T-cell (primary cell): ENCODE results near the gene ZNF200. TPM values are rescaled to one million over a fixed set of nuclear protein-coding genes. Genes with fewer than 3 reads are reported as not detected.
"Not testable (repeated sequence)": the region's sequence is repeated elsewhere in the genome, so short reads cannot be mapped to it uniquely, and the experiment has no call there.

Experiments used
- ATAC-seq, 4 experiments: fragments of 200-7000 bp in 3 of 4; fragments of 150-1000 bp in 1 of 4; cut with Tn5 transposase; replicated peaks in 1 of 4; 1 replicate in 3 of 4; 2 replicates in 1 of 4; pipeline ENCODE4 v1.10.0; 2021; ENCODE audit warnings: moderate library complexity in 3 of 4, mild to moderate bottlenecking in 2 of 4, moderate number of reproducible peaks in 1 of 4
- CTCF ChIA-PET, 2 donors: fragments of 300-600 bp; sonication (Branson Sonifier 250); formaldehyde crosslinking; loops; one replicate each; lab custom pipeline; 2022; ENCODE audit warnings: antibody characterized with exemption in 2 of 2; lab: Charles Lee
- POLR2A ChIA-PET, 2 donors: fragments of 300-600 bp; sonication (Branson Sonifier 250); formaldehyde crosslinking; loops; one replicate each; lab custom pipeline; 2022; ENCODE audit warnings: antibody characterized with exemption in 2 of 2; lab: Charles Lee
- DNase-seq, 35 experiments: peaks; one replicate each; pipeline versions ENCODE4 v3.0.0 to v3.0.0-alpha.2; 2013 to 2023
- H3K27ac ChIP-seq: one replicate; pipeline ENCODE4 v1.5.1; 2013; ENCODE audit warnings: low read length
- H3K27me3 ChIP-seq, 2 experiments: replicated peaks in 1 of 2; 1 replicate in 1 of 2; 2 replicates in 1 of 2; pipeline versions ENCODE4 v1.6.1 to v1.7.0; 2013; ENCODE audit warnings: low read length in 1 of 2, mixed read lengths in 1 of 2; ENCODE audit not compliant: control insufficient read depth in 2 of 2, insufficient read depth in 2 of 2; ENCODE audit errors: extremely low read depth in 1 of 2
- H3K36me3 ChIP-seq, 2 donors: 1 replicate in 1 of 2; 2 replicates in 1 of 2; pipeline versions ENCODE4 v1.6.1 to v1.7.0; 2013; ENCODE audit warnings: low read length in 1 of 2; ENCODE audit not compliant: control insufficient read depth in 2 of 2, insufficient read depth in 1 of 2; ENCODE audit errors: extremely low read depth in 1 of 2
- H3K4me1 ChIP-seq, 2 experiments: 1 replicate in 1 of 2; 2 replicates in 1 of 2; pipeline versions ENCODE4 v1.6.1 to v1.7.0; 2013; ENCODE audit warnings: low read length in 2 of 2, mixed read lengths in 1 of 2; ENCODE audit not compliant: insufficient read depth in 2 of 2, control insufficient read depth in 1 of 2; ENCODE audit errors: extremely low read depth in 1 of 2
- H3K4me3 ChIP-seq, 2 donors: 1 replicate in 1 of 2; 2 replicates in 1 of 2; pipeline versions ENCODE4 v1.5.1 to v1.7.0; 2013; ENCODE audit warnings: mild to moderate bottlenecking in 2 of 2, low read length in 1 of 2, moderate library complexity in 1 of 2; ENCODE audit not compliant: control insufficient read depth in 1 of 2; ENCODE audit errors: extremely low read depth in 1 of 2
- H3K9me3 ChIP-seq: 2 replicates; pipeline ENCODE4 v1.7.0; 2013
- H3K27ac Mint-ChIP-seq, 2 donors: one replicate each; pipeline ENCODE4 v1.8.0; 2020 to 2021; ENCODE audit warnings: mild to moderate bottlenecking in 2 of 2, mixed read lengths in 2 of 2
- H3K27me3 Mint-ChIP-seq, 2 donors: one replicate each; pipeline ENCODE4 v1.8.0; 2021 to 2022; ENCODE audit warnings: mixed read lengths in 2 of 2
- H3K36me3 Mint-ChIP-seq: one replicate; pipeline ENCODE4 v1.8.0; 2021; ENCODE audit warnings: mixed read lengths
- H3K4me1 Mint-ChIP-seq, 3 donors: one replicate each; pipeline ENCODE4 v1.8.0; 2020 to 2022; ENCODE audit warnings: mixed read lengths in 3 of 3, mild to moderate bottlenecking in 1 of 3
- H3K4me3 Mint-ChIP-seq, 3 donors: one replicate each; pipeline ENCODE4 v1.8.0; 2020 to 2022; ENCODE audit warnings: mild to moderate bottlenecking in 3 of 3, mixed read lengths in 3 of 3, moderate library complexity in 3 of 3
- H3K9me3 Mint-ChIP-seq, 3 donors: one replicate each; pipeline ENCODE4 v1.8.0; 2020 to 2022; ENCODE audit warnings: mixed read lengths in 3 of 3
- WGBS: methylation state at CpG from one replicate; pipeline ENCODE4 v1.1.5; 2013; ENCODE audit warnings: missing lambda C conversion rate; ENCODE audit not compliant: insufficient coverage; 5-methylcytosine and 5-hydroxymethylcytosine counted together
- total RNA-seq, 35 experiments: library from RNA in 6 of 35; stranded (reverse) in 6 of 35; fragments of 120-200 nt in 1 of 35; gene quantifications; one replicate each; pipeline versions ENCODE4 v1.2.1 to v1.2.4 and lab custom pipeline; 2013 to 2026

Gene ZNF200
- total RNA-seq, 5 donors from 2014 or later (not counting 1 experiment from before 2014, with no cell fraction given) = 7.6 to 21.3 (median 20.1) TPM

DNA sequence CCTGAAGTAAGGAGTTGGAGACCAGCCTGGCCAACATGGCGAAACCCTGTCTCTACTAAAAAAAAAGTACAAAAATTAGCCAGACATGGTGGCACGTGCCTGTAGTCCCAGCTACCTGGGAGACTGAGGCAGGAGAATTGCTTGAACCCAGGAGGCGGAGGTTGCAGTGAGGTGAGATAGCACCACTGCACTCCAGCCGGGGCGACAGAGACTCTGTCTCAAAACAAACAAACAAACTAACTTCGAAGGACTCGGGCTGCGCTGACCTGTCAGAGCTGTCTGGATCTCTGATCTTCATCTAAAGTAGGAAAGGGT is 52.7 kb downstream of the ZNF200 start:
- peaks cover 20 to 44% (median 28%) of the 10 kb centered on the region in 3 donors for H3K4me1 Mint-ChIP-seq
- H3K36me3 ChIP-seq, H3K4me3 ChIP-seq, H3K9me3 ChIP-seq, H3K27ac ChIP-seq, H3K9me3 Mint-ChIP-seq, ATAC-seq, POLR2A ChIA-PET, H3K36me3 Mint-ChIP-seq, DNase-seq: not testable (repeated sequence)
- peaks cover 72 to 84% of the 10 kb centered on the region in 2 donors for H3K27me3 Mint-ChIP-seq
- peak overlapping the region; percentile 34 to 79 (median 58) for H3K4me3 Mint-ChIP-seq
- peak overlapping the region in 1 of 2 donors; percentile 39 for H3K27ac Mint-ChIP-seq
- Histone ChIP-seq H3K4me1 (peaks cover 0 to 22% of the 10 kb centered on the region in 2 experiments), H3K27me3 (peaks cover 12 to 86% of the 10 kb centered on the region in 2 experiments)
- 63% methylated on average over 2 of the region's 8 CpGs for WGBS
- CTCF ChIA-PET = interaction anchor here (0.6 to 1.0 kb wide), 2 partner anchors 10 to 439 kb away, joined by 3 read pairs; no protein-coding TSS in a partner anchor

DNA sequence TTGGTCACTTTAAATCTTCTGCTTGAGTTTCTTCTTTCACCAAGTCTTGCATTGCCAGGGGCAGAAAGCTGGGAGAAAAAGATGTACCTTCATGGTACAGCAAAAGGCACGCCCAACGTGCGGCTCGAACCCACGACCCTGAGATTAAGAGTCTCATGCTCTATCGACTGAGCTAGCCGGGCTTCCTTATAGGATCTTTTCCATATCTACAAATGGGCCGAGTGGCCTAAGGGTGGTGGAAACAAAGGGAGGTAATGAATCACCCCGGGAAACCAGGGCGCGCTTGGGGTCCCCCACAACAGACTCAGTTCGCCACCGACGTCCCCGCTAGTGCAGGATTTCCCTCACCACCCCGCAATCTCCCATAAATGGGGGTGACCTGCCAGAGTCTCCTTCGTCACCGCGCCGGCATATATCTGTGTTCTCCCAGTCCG is 54.5 kb downstream of the ZNF200 start:
- Histone ChIP-seq H3K27me3 (peaks cover 6 to 91% of the 10 kb centered on the region in 2 experiments), H3K27ac (no peak overlapping the region), H3K4me3 (no peak overlapping the region), H3K9me3 (no peaks in the 10 kb centered on the region), H3K36me3 (no peaks in the 10 kb centered on the region), H3K4me1 (peaks cover 0 to 24% of the 10 kb centered on the region in 2 experiments)
- ATAC-seq = no peak
- DNase-seq = no peak
- peaks cover 76 to 86% of the 10 kb centered on the region in 2 donors for H3K27me3 Mint-ChIP-seq
- no peak overlapping the region for H3K4me3 Mint-ChIP-seq
- peaks cover 25 to 40% (median 30%) of the 10 kb centered on the region in 3 donors for H3K4me1 Mint-ChIP-seq
- peaks cover 4% of the 10 kb centered on the region for H3K36me3 Mint-ChIP-seq
- POLR2A ChIA-PET = no interaction called here
- WGBS = 57% methylated on average over 12 of the region's 21 CpGs
- H3K9me3 Mint-ChIP-seq = peaks cover 0 to 3% (median 0%) of the 10 kb centered on the region in 3 donors
- CTCF ChIA-PET = no interaction called here
- no peak overlapping the region for H3K27ac Mint-ChIP-seq

GRCh38 chr16:3179651-3180050 is 55.3 kb downstream of the ZNF200 start:
- no peak for ATAC-seq
- peak overlapping the region in 1 of 2 donors; percentile 5 for H3K27ac Mint-ChIP-seq
- H3K4me3 Mint-ChIP-seq = no peak overlapping the region
- no peak for DNase-seq
- H3K4me1 Mint-ChIP-seq = peaks cover 29 to 41% (median 35%) of the 10 kb centered on the region in 3 donors
- whole genome bisulfite sequencing = 42% methylated on average over 2 of the region's 8 CpGs
- peaks cover 0 to 3% (median 0%) of the 10 kb centered on the region in 3 donors for H3K9me3 Mint-ChIP-seq
- Histone ChIP-seq H3K9me3 (no peaks in the 10 kb centered on the region), H3K36me3 (no peaks in the 10 kb centered on the region), H3K4me1 (peaks cover 0 to 32% of the 10 kb centered on the region in 2 experiments), H3K27me3 (peaks cover 6 to 91% of the 10 kb centered on the region in 2 experiments), H3K4me3 (no peak overlapping the region), H3K27ac (no peak overlapping the region)
- H3K27me3 Mint-ChIP-seq = peaks cover 76 to 90% of the 10 kb centered on the region in 2 donors
- H3K36me3 Mint-ChIP-seq = peaks cover 4% of the 10 kb centered on the region
- ChIA-PET POLR2A (no interaction called here), CTCF (interaction anchor here in 1 of 2 donors (0.5 kb wide), 1 partner anchor 78 kb away, joined by 4 read pairs; no protein-coding TSS in a partner anchor)

DNA sequence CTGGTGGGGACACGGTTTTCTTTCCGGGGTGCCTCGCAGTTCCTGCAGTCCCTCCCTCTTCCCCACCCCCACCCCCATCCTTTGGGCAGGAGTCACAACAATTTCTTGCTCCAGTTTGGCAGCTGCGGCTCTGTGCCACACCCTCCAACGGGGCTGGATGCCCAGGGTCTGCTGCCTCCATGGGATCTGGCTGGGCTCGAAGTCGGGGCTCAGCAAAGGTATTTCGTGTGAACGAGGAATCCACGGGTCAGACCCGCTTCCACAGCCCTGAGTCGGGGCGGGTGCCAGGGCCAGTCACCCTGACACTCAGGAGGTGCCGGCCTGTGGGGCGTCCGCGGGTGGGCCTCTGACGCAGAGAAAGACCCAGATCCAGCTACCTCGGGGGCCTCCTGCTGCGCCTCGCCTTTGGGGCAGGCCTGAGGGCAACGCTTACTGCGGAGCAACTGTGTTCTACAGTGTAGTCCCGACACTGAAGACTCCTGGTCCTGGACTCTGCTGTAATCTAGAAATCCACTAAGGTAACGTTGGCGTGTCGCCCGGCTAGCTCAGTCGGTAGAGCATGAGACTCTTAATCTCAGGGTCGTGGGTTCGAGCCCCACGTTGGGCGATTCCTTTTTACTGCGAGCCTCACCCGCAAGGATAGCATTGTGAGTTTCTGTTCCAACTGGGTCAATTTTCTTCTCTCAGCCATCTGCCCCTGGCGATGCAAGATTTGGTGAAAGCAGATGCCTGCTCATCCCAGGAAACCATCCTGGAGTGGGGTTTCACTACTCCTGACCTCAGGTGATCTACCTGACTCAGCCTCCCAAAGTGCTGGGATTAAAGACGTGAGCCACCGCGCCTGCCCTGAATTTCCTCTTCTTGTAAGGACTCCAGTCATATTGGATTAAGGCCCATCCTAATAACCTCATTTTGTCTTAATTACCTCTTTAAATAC is 59.5 kb downstream of the ZNF200 start:
- DNase-seq (no peak), ATAC-seq (no peak)
- peak overlapping the region in 1 of 3 donors; percentile 22 for H3K4me3 Mint-ChIP-seq
- no peak overlapping the region for H3K27ac ChIP-seq
- H3K4me1 ChIP-seq = peaks cover 3 to 51% of the 10 kb centered on the region in 2 experiments
- peaks cover 7 to 92% of the 10 kb centered on the region in 2 experiments for H3K27me3 ChIP-seq
- H3K36me3 ChIP-seq = no peaks in the 10 kb centered on the region
- POLR2A ChIA-PET = no interaction called here
- CTCF ChIA-PET = interaction anchor here in 1 of 2 donors (0.5 to 0.7 kb wide), 2 partner anchors 8 to 40 kb away, joined by 3 read pairs; partner anchors contain the start of gene ZNF213
- no peak overlapping the region for H3K27ac Mint-ChIP-seq
- peaks cover 59 to 81% of the 10 kb centered on the region in 2 donors for H3K27me3 Mint-ChIP-seq
- no peaks in the 10 kb centered on the region for H3K9me3 Mint-ChIP-seq
- peak overlapping the region in 1 of 2 donors; percentile 7 for H3K4me3 ChIP-seq
- H3K36me3 Mint-ChIP-seq = no peaks in the 10 kb centered on the region
- 13% methylated on average over 35 of the region's 39 CpGs for WGBS
- H3K9me3 ChIP-seq = no peaks in the 10 kb centered on the region
- peaks cover 37 to 38% (median 38%) of the 10 kb centered on the region in 3 donors for H3K4me1 Mint-ChIP-seq

GRCh38 chr16:3174618-3175148 is 60.3 kb downstream of the ZNF200 start:
- Mint-ChIP-seq H3K27me3 (peaks cover 53 to 74% of the 10 kb centered on the region in 2 donors), H3K4me1 (peaks cover 33 to 38% (median 38%) of the 10 kb centered on the region in 3 donors), H3K4me3 (peak overlapping the region in 1 of 3 donors; percentile 48), H3K27ac (no peak overlapping the region), H3K36me3 (no peaks in the 10 kb centered on the region), H3K9me3 (no peaks in the 10 kb centered on the region)
- H3K9me3 ChIP-seq = no peaks in the 10 kb centered on the region
- no peak for DNase-seq
- H3K4me1 ChIP-seq = peaks cover 3 to 54% of the 10 kb centered on the region in 2 experiments
- ATAC-seq = no peak
- ChIA-PET CTCF (interaction anchor here in 1 of 2 donors (0.7 kb wide), 1 partner anchor 40 kb away, joined by 3 read pairs; the partner anchor contains the start of gene ZNF213), POLR2A (interaction anchor here in 1 of 2 donors (0.6 kb wide), 1 partner anchor 170 kb away, joined by 7 read pairs; no protein-coding TSS in a partner anchor)
- no peak overlapping the region for H3K27ac ChIP-seq
- WGBS = 29% methylated on average over 24 of the region's 28 CpGs
- no peak overlapping the region for H3K4me3 ChIP-seq
- H3K36me3 ChIP-seq = no peaks in the 10 kb centered on the region
- peaks cover 8 to 92% of the 10 kb centered on the region in 2 experiments for H3K27me3 ChIP-seq
